HG03066 (cell line): ENCODE results near the gene MACROD2.
"Not testable (repeated sequence)": the region's sequence is repeated elsewhere in the genome, so short reads cannot be mapped to it uniquely, and the experiment has no call there.

Experiments
- ATAC-seq: cut with Tn5 transposase; IDR thresholded peaks from one replicate; pipeline ENCODE4 v1.9.1; 2021; ENCODE audit warnings: low read depth; ENCODE audit not compliant: unreplicated experiment

The MACROD2 gene

GRCh38 chr20:14918281-14918680 is 923.0 kb downstream of the MACROD2 start:
- ATAC-seq, result no peak

GRCh38 chr20:14918976-14919375 is 923.7 kb downstream of the MACROD2 start:
- no peak for ATAC-seq

- no peak for ATAC-seq
Measured at GRCh38 chr20:14919501-14920081, 924.3 kb downstream of the MACROD2 start.

GRCh38 chr20:14921513-14921912 is 926.2 kb downstream of the MACROD2 start:
- ATAC-seq, result no peak

GRCh38 chr20:14922503-14923267 is 927.4 kb downstream of the MACROD2 start:
- no peak for ATAC-seq

- ATAC-seq, result no peak
Measured at GRCh38 chr20:14924433-14924832, 929.1 kb downstream of the MACROD2 start.

GRCh38 chr20:14925300-14925699 is 930.0 kb downstream of the MACROD2 start:
- no peak for ATAC-seq

GRCh38 chr20:14926436-14926835 is 931.1 kb downstream of the MACROD2 start:
- ATAC-seq, result not testable (repeated sequence)

GRCh38 chr20:14928083-14928482 is 932.8 kb downstream of the MACROD2 start:
- ATAC-seq, result no peak

GRCh38 chr20:14929388-14929787 is 934.1 kb downstream of the MACROD2 start:
- ATAC-seq, result no peak

- no peak for ATAC-seq
Measured at GRCh38 chr20:14932040-14932439, 936.7 kb downstream of the MACROD2 start.

GRCh38 chr20:14935285-14935684 is 940.0 kb downstream of the MACROD2 start:
- ATAC-seq, result no peak

- ATAC-seq, result no peak
Measured at GRCh38 chr20:14937021-14937420, 941.7 kb downstream of the MACROD2 start.

- ATAC-seq, result no peak
Measured at GRCh38 chr20:14937846-14938245, 942.5 kb downstream of the MACROD2 start.

GRCh38 chr20:14947536-14947935 is 952.2 kb downstream of the MACROD2 start:
- no peak for ATAC-seq

- ATAC-seq, result no peak
Measured at GRCh38 chr20:14947946-14948345, 952.6 kb downstream of the MACROD2 start.

GRCh38 chr20:14948416-14948815 is 953.1 kb downstream of the MACROD2 start:
- ATAC-seq, result no peak

GRCh38 chr20:14950633-14951032 is 955.3 kb downstream of the MACROD2 start:
- no peak for ATAC-seq

GRCh38 chr20:14951105-14951504 is 955.8 kb downstream of the MACROD2 start:
- no peak for ATAC-seq

GRCh38 chr20:14951707-14952418 is 956.5 kb downstream of the MACROD2 start:
- no peak for ATAC-seq

GRCh38 chr20:14953736-14954135 is 958.4 kb downstream of the MACROD2 start:
- no peak for ATAC-seq

GRCh38 chr20:14955399-14955798 is 960.1 kb downstream of the MACROD2 start:
- ATAC-seq, result no peak
